HG03025 (cell line): ENCODE measurements around the gene ADAM22.
"Not testable (repeated sequence)": the region's sequence is repeated elsewhere in the genome, so short reads cannot be mapped to it uniquely, and the experiment has no call there.

Source experiments
- ATAC-seq: cut with Tn5 transposase; IDR thresholded peaks from one replicate; pipeline ENCODE4 v1.9.1; 2021; ENCODE audit warnings: mild to moderate bottlenecking, moderate library complexity; ENCODE audit not compliant: unreplicated experiment, low FRiP score

The ADAM22 gene

GRCh38 chr7:87933953-87934698 is at the start of gene ADAM22:
Gene ADAM22 (plus strand): TSS chr7:87934251. CDS start chr7:87934466, 215 bp downstream.
- ATAC-seq = peak; percentile 95

GRCh38 chr7:87885018-87885417 is 49.0 kb upstream of the ADAM22 start:
- no peak for ATAC-seq

- no peak for ATAC-seq
Observed at GRCh38 chr7:87886875-87887274, 47.2 kb upstream of the ADAM22 start.

GRCh38 chr7:87895363-87895762 is 38.7 kb upstream of the ADAM22 start:
- no peak for ATAC-seq

- no peak for ATAC-seq
Observed at GRCh38 chr7:87899255-87899654, 34.8 kb upstream of the ADAM22 start.

GRCh38 chr7:87907136-87907906 is 26.7 kb upstream of the ADAM22 start:
- ATAC-seq = not testable (repeated sequence)

- not testable (repeated sequence) for ATAC-seq
Observed at GRCh38 chr7:87908814-87909213, 25.2 kb upstream of the ADAM22 start.

- no peak for ATAC-seq
Observed at GRCh38 chr7:87912121-87912520, 21.9 kb upstream of the ADAM22 start.

GRCh38 chr7:87918740-87919139 is 15.3 kb upstream of the ADAM22 start:
- ATAC-seq = no peak

GRCh38 chr7:87919875-87920274 is 14.2 kb upstream of the ADAM22 start:
- ATAC-seq = no peak

- ATAC-seq = no peak
Observed at GRCh38 chr7:87920578-87920977, 13.5 kb upstream of the ADAM22 start.

- ATAC-seq = not testable (repeated sequence)
Observed at GRCh38 chr7:87922759-87923395, 11.2 kb upstream of the ADAM22 start.

GRCh38 chr7:87926581-87927461 is 7.2 kb upstream of the ADAM22 start:
- peak; percentile 97 for ATAC-seq

GRCh38 chr7:87933605-87933952 is 472 bp upstream of the ADAM22 start:
- no peak for ATAC-seq

- peak; percentile 13 for ATAC-seq
Observed at GRCh38 chr7:87934699-87935383, 790 bp downstream of the ADAM22 start.

GRCh38 chr7:87935384-87935706 is 1.3 kb downstream of the ADAM22 start:
- ATAC-seq = no peak

- ATAC-seq = no peak
Observed at GRCh38 chr7:87941138-87941537, 7.1 kb downstream of the ADAM22 start.

GRCh38 chr7:87944547-87944946 is 10.5 kb downstream of the ADAM22 start:
- ATAC-seq = peak; percentile 80

- not testable (repeated sequence) for ATAC-seq
Observed at GRCh38 chr7:87945926-87946325, 11.9 kb downstream of the ADAM22 start.

GRCh38 chr7:87948371-87948770 is 14.3 kb downstream of the ADAM22 start:
- ATAC-seq = no peak
